Hepatocyte (in vitro differentiated cells): ENCODE results near the gene LMBRD2.

Source experiments
- EZH2phosphoT487 ChIP-seq: fragments of 200-600 bp; sonication (generic); IDR thresholded peaks from one replicate; pipeline ENCODE4 v1.6.1; 2018; ENCODE audit warnings: antibody characterized with exemption, mild to moderate bottlenecking, low read depth, moderate library complexity; ENCODE audit not compliant: unreplicated experiment, severe bottlenecking
- TF ChIP-seq, protein P1 (sequence below): fragments of 200-600 bp; sonication (generic); IDR thresholded peaks from 2 replicates; pipeline ENCODE4 v1.5.1; 2016; ENCODE audit warnings: antibody characterized with exemption, mild to moderate bottlenecking; ENCODE audit not compliant: poor library complexity

DNA sequence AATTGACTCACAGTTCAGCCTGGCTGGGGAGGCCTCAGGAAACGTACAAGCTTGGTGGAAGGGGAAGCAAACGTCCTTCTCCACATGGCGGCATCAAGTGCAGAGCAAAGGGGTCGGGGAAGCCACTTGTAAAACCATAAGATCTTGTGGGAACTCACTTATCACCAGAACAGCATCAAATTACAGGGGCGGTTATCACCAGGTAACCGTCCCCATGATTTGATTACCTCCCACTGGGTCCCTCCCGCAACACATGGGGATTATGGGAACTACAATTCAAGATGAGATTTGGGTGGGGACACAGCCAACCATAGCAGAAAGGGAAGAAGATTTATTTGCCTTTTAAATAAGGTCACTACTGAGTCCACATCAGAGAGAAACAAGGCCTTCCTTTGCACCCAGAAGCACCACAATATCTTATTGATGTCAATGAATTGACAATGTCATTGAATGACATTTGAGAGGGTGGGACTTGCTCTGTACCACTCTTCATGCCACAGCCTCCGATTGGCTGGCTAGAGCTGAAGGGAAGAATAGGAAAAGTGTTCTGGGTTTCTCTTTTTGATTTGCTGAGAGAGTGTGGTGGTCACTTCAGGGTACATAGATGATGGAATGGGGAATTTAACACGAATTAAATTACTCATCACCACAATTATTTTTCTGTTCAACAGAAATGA is 11.3 kb upstream of the LMBRD2 start:
- TF ChIP-seq, protein P1, sequence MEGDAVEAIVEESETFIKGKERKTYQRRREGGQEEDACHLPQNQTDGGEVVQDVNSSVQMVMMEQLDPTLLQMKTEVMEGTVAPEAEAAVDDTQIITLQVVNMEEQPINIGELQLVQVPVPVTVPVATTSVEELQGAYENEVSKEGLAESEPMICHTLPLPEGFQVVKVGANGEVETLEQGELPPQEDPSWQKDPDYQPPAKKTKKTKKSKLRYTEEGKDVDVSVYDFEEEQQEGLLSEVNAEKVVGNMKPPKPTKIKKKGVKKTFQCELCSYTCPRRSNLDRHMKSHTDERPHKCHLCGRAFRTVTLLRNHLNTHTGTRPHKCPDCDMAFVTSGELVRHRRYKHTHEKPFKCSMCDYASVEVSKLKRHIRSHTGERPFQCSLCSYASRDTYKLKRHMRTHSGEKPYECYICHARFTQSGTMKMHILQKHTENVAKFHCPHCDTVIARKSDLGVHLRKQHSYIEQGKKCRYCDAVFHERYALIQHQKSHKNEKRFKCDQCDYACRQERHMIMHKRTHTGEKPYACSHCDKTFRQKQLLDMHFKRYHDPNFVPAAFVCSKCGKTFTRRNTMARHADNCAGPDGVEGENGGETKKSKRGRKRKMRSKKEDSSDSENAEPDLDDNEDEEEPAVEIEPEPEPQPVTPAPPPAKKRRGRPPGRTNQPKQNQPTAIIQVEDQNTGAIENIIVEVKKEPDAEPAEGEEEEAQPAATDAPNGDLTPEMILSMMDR = no peak
- TF ChIP-seq EZH2phosphoT487 = no peak
